Stimulated activated naive CD8-positive, alpha-beta T cell treated with anti-CD3 and anti-CD28 coated beads, Interleukin-15, Interleukin-2, amounts not matched to agents 100 ng/mL and 50 ng/mL, for 24 hours (primary cell): ENCODE results near the gene PCED1B.

Experiments used
- H3K27ac Mint-ChIP-seq: one replicate; pipeline ENCODE4 v1.8.0; 2021; ENCODE audit warnings: mild to moderate bottlenecking, mixed read lengths
- H3K27me3 Mint-ChIP-seq: one replicate; pipeline ENCODE4 v1.8.0; 2021; ENCODE audit warnings: mixed read lengths
- H3K36me3 Mint-ChIP-seq: one replicate; pipeline ENCODE4 v1.8.0; 2021; ENCODE audit warnings: low read depth, mixed read lengths
- H3K4me1 Mint-ChIP-seq: one replicate; pipeline ENCODE4 v1.8.0; 2021; ENCODE audit warnings: low read depth, mixed read lengths
- H3K4me3 Mint-ChIP-seq: one replicate; pipeline ENCODE4 v1.8.0; 2021; ENCODE audit warnings: mild to moderate bottlenecking, mixed read lengths
- H3K9me3 Mint-ChIP-seq: one replicate; pipeline ENCODE4 v1.8.0; 2021; ENCODE audit warnings: mixed read lengths

The PCED1B gene

GRCh38 chr12:47242426-47242825 is 163.0 kb downstream of the PCED1B start:
- peaks cover 29% of the 10 kb centered on the region for H3K4me1 Mint-ChIP-seq
- no peaks in the 10 kb centered on the region for H3K9me3 Mint-ChIP-seq
- no peaks in the 10 kb centered on the region for H3K27me3 Mint-ChIP-seq
- no peak overlapping the region for H3K4me3 Mint-ChIP-seq
- peaks cover 51% of the 10 kb centered on the region for H3K36me3 Mint-ChIP-seq
- no peak overlapping the region for H3K27ac Mint-ChIP-seq

GRCh38 chr12:47244835-47245234 is 165.4 kb downstream of the PCED1B start:
- no peaks in the 10 kb centered on the region for H3K27me3 Mint-ChIP-seq
- no peak overlapping the region for H3K27ac Mint-ChIP-seq

DNA sequence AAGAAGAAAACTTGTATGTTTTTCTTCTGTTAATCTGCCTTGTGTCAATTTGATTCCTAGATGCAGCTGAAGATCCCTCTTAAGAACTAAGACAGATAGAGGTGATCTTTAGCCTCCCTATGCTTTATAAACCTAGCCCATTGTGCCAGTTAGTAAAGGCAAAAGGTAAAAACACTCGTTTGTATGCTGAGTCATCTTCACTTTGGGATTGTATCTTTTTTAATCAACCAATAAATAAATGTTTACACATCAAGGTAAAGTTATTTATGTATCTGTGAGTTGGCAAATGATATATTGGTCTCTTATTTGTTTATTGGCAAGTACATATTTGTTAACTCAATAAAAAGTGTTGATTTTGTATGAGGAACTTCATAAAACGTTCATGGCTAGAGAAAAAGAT is 166.2 kb downstream of the PCED1B start:
- H3K9me3 Mint-ChIP-seq: peaks cover 3% of the 10 kb centered on the region
- peaks cover 50% of the 10 kb centered on the region for H3K36me3 Mint-ChIP-seq
- no peak overlapping the region for H3K27ac Mint-ChIP-seq
- peaks cover 7% of the 10 kb centered on the region for H3K4me1 Mint-ChIP-seq
- no peak overlapping the region for H3K4me3 Mint-ChIP-seq
- H3K27me3 Mint-ChIP-seq: no peaks in the 10 kb centered on the region

More at GRCh38 chr12:47244835-47245234, 165.4 kb downstream of the PCED1B start:
- H3K4me3 Mint-ChIP-seq: no peak overlapping the region
- peaks cover 50% of the 10 kb centered on the region for H3K36me3 Mint-ChIP-seq
- no peaks in the 10 kb centered on the region for H3K9me3 Mint-ChIP-seq
- peaks cover 7% of the 10 kb centered on the region for H3K4me1 Mint-ChIP-seq

GRCh38 chr12:47247418-47247817 is 168.0 kb downstream of the PCED1B start:
- H3K27me3 Mint-ChIP-seq: no peaks in the 10 kb centered on the region
- peaks cover 2% of the 10 kb centered on the region for H3K4me1 Mint-ChIP-seq
- H3K9me3 Mint-ChIP-seq: peaks cover 18% of the 10 kb centered on the region
- no peak overlapping the region for H3K27ac Mint-ChIP-seq
- H3K4me3 Mint-ChIP-seq: no peak overlapping the region
- peaks cover 58% of the 10 kb centered on the region for H3K36me3 Mint-ChIP-seq

GRCh38 chr12:47249082-47249481 is 169.7 kb downstream of the PCED1B start:
- Mint-ChIP-seq H3K9me3 (peaks cover 28% of the 10 kb centered on the region), H3K4me3 (no peak overlapping the region), H3K4me1 (peaks cover 9% of the 10 kb centered on the region), H3K27me3 (no peaks in the 10 kb centered on the region), H3K36me3 (peaks cover 68% of the 10 kb centered on the region), H3K27ac (no peak overlapping the region)

- no peak overlapping the region for H3K4me3 Mint-ChIP-seq
- no peak overlapping the region for H3K27ac Mint-ChIP-seq
- no peaks in the 10 kb centered on the region for H3K27me3 Mint-ChIP-seq
- peaks cover 9% of the 10 kb centered on the region for H3K4me1 Mint-ChIP-seq
- peaks cover 63% of the 10 kb centered on the region for H3K36me3 Mint-ChIP-seq
- H3K9me3 Mint-ChIP-seq: peaks cover 30% of the 10 kb centered on the region
Observed at GRCh38 chr12:47249719-47250357, 170.4 kb downstream of the PCED1B start.

DNA sequence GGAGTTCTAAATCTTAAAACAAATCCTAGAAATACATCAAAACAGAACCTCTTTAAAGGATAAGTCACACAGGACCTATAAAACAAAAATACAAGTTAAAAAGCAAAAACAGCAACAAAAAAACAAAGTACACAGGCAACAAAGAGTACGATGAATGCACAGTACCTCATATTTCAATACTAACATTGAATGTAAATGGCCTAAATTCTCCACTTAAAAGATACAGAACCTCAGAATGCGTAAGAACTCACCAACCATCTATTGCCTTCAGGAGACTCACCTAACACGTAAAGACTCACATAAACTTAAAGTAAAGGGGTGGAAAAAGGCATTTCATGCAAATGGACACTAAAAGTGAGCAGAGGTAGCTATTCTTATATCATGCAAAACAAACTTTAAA is 172.5 kb downstream of the PCED1B start:
- peaks cover 9% of the 10 kb centered on the region for H3K4me1 Mint-ChIP-seq
- no peaks in the 10 kb centered on the region for H3K27me3 Mint-ChIP-seq
- H3K9me3 Mint-ChIP-seq: peaks cover 38% of the 10 kb centered on the region
- no peak overlapping the region for H3K27ac Mint-ChIP-seq
- H3K4me3 Mint-ChIP-seq: no peak overlapping the region
- peaks cover 55% of the 10 kb centered on the region for H3K36me3 Mint-ChIP-seq

GRCh38 chr12:47264951-47265350 is 185.5 kb downstream of the PCED1B start:
- H3K9me3 Mint-ChIP-seq: peaks cover 11% of the 10 kb centered on the region
- H3K4me1 Mint-ChIP-seq: peaks cover 43% of the 10 kb centered on the region
- H3K27me3 Mint-ChIP-seq: no peaks in the 10 kb centered on the region
- H3K27ac Mint-ChIP-seq: no peak overlapping the region
- H3K36me3 Mint-ChIP-seq: peaks cover 14% of the 10 kb centered on the region
- no peak overlapping the region for H3K4me3 Mint-ChIP-seq

GRCh38 chr12:47265391-47265790 is 186.0 kb downstream of the PCED1B start:
- H3K4me3 Mint-ChIP-seq: no peak overlapping the region
- peaks cover 14% of the 10 kb centered on the region for H3K36me3 Mint-ChIP-seq
- peaks cover 45% of the 10 kb centered on the region for H3K4me1 Mint-ChIP-seq
- no peak overlapping the region for H3K27ac Mint-ChIP-seq
- H3K9me3 Mint-ChIP-seq: peaks cover 11% of the 10 kb centered on the region
- H3K27me3 Mint-ChIP-seq: no peaks in the 10 kb centered on the region

DNA sequence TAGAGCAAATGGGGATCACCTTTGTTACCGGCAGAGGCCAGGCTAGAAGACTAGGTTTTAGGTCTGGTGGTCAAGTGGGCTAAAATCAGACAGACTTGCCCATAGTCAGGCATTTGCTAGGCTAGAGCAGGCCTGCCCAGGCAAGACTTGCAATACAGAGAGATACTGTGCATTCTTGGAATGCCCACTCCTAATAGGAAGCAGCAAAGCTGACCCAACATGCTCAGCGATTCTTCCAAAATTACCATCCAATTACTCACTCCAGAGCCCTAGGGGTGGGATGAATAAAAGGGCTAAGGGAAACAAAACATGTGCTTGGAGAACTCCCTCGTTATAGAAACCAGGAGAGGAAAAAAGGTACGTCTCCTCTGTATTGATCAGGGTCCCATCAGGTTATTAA is 188.2 kb downstream of the PCED1B start:
- peaks cover 10% of the 10 kb centered on the region for H3K36me3 Mint-ChIP-seq

DNA sequence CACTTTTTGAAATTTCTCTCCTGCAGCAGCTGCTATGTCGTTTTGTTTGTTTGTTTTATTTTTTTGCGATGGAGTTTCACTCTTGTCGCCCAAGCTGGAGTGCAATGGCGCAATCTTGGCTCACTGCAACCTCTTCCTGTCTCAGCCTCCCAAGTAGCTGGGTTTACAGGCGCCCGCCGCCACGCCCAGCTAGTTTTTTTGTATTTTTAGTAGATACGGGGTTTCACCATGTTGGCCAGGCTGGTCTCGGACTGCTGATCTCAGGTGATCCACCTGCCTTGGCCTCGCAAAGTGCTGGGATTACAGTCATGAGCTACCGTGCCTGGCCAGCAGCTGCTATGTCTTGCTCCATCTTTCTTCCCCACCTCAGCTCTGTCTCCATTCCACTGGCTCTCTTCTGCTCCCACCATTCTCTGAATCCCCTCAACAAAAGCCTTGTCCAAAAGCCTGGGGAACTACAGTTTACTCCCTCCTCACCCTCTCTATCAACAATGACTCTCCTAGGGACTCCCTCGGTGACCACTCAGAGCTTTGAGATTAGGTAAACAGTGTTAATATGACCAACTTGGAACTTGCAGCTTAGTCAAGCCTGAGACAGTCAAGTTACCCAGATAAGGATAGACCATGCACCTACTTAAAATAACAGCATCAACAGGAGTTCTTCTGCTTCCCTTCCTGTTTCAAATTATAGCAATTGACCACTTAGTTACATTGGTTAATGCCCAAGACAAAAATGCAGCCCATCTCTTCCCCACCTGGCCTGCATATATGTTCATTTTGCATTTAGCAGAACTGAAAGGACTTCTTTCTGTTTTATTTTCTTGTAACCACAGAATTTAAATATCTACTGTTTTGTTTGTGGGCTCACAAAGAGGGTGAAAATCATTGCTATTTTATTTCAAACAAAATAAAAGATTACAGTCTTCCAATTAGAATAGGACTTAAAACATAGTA is 189.4 kb downstream of the PCED1B start:
- H3K4me3 Mint-ChIP-seq: no peak overlapping the region
- peaks cover 79% of the 10 kb centered on the region for H3K4me1 Mint-ChIP-seq
- peaks cover 10% of the 10 kb centered on the region for H3K36me3 Mint-ChIP-seq
- H3K27me3 Mint-ChIP-seq: no peaks in the 10 kb centered on the region
- peak overlapping the region; percentile 93 for H3K27ac Mint-ChIP-seq
- peaks cover 11% of the 10 kb centered on the region for H3K9me3 Mint-ChIP-seq

More for the DNA sequence above, 188.2 kb downstream of the PCED1B start:
- peaks cover 11% of the 10 kb centered on the region for H3K9me3 Mint-ChIP-seq
- H3K4me1 Mint-ChIP-seq: peaks cover 66% of the 10 kb centered on the region
- H3K27ac Mint-ChIP-seq: no peak overlapping the region
- no peaks in the 10 kb centered on the region for H3K27me3 Mint-ChIP-seq
- no peak overlapping the region for H3K4me3 Mint-ChIP-seq

GRCh38 chr12:47269916-47270315 is 190.5 kb downstream of the PCED1B start:
- peaks cover 4% of the 10 kb centered on the region for H3K9me3 Mint-ChIP-seq
- H3K36me3 Mint-ChIP-seq: peaks cover 5% of the 10 kb centered on the region
- no peaks in the 10 kb centered on the region for H3K27me3 Mint-ChIP-seq
- peak overlapping the region; percentile 27 for H3K4me3 Mint-ChIP-seq
- peak overlapping the region; percentile 93 for H3K27ac Mint-ChIP-seq
- H3K4me1 Mint-ChIP-seq: peaks cover 79% of the 10 kb centered on the region

- H3K4me3 Mint-ChIP-seq: peak overlapping the region; percentile 25
- H3K36me3 Mint-ChIP-seq: peaks cover 5% of the 10 kb centered on the region
- H3K9me3 Mint-ChIP-seq: peaks cover 4% of the 10 kb centered on the region
- H3K4me1 Mint-ChIP-seq: peaks cover 80% of the 10 kb centered on the region
- H3K27ac Mint-ChIP-seq: peak overlapping the region; percentile 93
- H3K27me3 Mint-ChIP-seq: no peaks in the 10 kb centered on the region
Observed at GRCh38 chr12:47270782-47271664, 191.6 kb downstream of the PCED1B start.

DNA sequence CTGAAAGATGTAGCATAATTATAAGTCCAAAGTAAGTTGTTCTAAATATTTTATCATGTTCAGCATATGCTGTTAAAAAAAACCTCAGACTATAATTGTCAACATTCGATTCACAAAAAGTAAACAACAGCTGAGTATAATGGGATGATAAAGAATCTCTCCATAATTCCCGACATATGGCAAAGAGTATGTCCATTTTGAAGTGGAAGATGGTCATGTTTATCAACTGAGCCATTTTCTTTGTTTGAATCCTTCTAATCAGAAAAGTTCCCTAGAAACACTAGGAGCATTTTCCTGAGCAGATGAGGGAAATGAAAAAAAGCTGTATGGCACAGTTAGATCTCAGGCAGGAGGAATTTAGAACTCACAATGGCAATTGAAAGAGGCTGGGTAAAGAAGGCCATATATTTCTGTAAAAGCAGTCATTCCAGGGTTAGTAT is 192.4 kb downstream of the PCED1B start:
- peak overlapping the region; percentile 93 for H3K27ac Mint-ChIP-seq
- H3K36me3 Mint-ChIP-seq: peaks cover 5% of the 10 kb centered on the region
- H3K27me3 Mint-ChIP-seq: no peaks in the 10 kb centered on the region
- peaks cover 88% of the 10 kb centered on the region for H3K4me1 Mint-ChIP-seq
- H3K9me3 Mint-ChIP-seq: peaks cover 4% of the 10 kb centered on the region
- peak overlapping the region; percentile 11 for H3K4me3 Mint-ChIP-seq
